Ureter (tissue), 1 donor: ENCODE measurements around the gene CDH4. TPM values are rescaled to one million over a fixed set of nuclear protein-coding genes. Genes with fewer than 3 reads are reported as not detected.
"Not testable (repeated sequence)": the region's sequence is repeated elsewhere in the genome, so short reads cannot be mapped to it uniquely, and the experiment has no call there.

ENCODE experiments used
- DNase-seq: peaks from one replicate; pipeline ENCODE4 v3.0.0-alpha.2; 2020; ENCODE audit warnings: low spot score
- total RNA-seq: library from RNA; stranded (reverse); gene quantifications from one replicate; pipeline ENCODE4 v1.2.4, GENCODE V29; 2023
- donor health status: DM: yes; HTN: yes; CAD: no.

The CDH4 gene
- total RNA-seq, 1 donor from 2014 or later, result 0.26 TPM

- DNase-seq, result no peak
Measured at GRCh38 chr20:61253640-61254511, 1.8 kb downstream of the CDH4 start.

GRCh38 chr20:61254881-61255626 lies 3.0 kb downstream of the CDH4 start:
- DNase-seq, result no peak

GRCh38 chr20:61256365-61256764 lies 4.3 kb downstream of the CDH4 start:
- no peak for DNase-seq

- DNase-seq, result no peak
Measured at GRCh38 chr20:61256824-61257223, 4.8 kb downstream of the CDH4 start.

GRCh38 chr20:61257611-61258010 lies 5.5 kb downstream of the CDH4 start:
- no peak for DNase-seq

GRCh38 chr20:61259741-61260140 lies 7.7 kb downstream of the CDH4 start:
- DNase-seq, result no peak

- no peak for DNase-seq
Measured at GRCh38 chr20:61260905-61261304, 8.8 kb downstream of the CDH4 start.

- DNase-seq, result no peak
Measured at GRCh38 chr20:61262036-61262435, 10.0 kb downstream of the CDH4 start.

GRCh38 chr20:61262514-61262913 lies 10.5 kb downstream of the CDH4 start:
- DNase-seq, result no peak

GRCh38 chr20:61263084-61263695 lies 11.1 kb downstream of the CDH4 start:
- no peak for DNase-seq

GRCh38 chr20:61263938-61264337 lies 11.9 kb downstream of the CDH4 start:
- no peak for DNase-seq

- DNase-seq, result no peak
Measured at GRCh38 chr20:61267241-61267640, 15.2 kb downstream of the CDH4 start.

GRCh38 chr20:61268024-61268423 lies 16.0 kb downstream of the CDH4 start:
- no peak for DNase-seq

GRCh38 chr20:61271312-61272231 lies 19.5 kb downstream of the CDH4 start:
- no peak for DNase-seq

- not testable (repeated sequence) for DNase-seq
Measured at GRCh38 chr20:61273024-61273423, 21.0 kb downstream of the CDH4 start.

- DNase-seq, result not testable (repeated sequence)
Measured at GRCh38 chr20:61273666-61274065, 21.6 kb downstream of the CDH4 start.

- no peak for DNase-seq
Measured at GRCh38 chr20:61274326-61274725, 22.3 kb downstream of the CDH4 start.

- DNase-seq, result no peak
Measured at GRCh38 chr20:61278296-61278695, 26.2 kb downstream of the CDH4 start.

GRCh38 chr20:61279621-61280150 lies 27.6 kb downstream of the CDH4 start:
- no peak for DNase-seq

- no peak for DNase-seq
Measured at GRCh38 chr20:61280217-61280980, 28.3 kb downstream of the CDH4 start.
